Activated naive CD4-positive, alpha-beta T cell treated with anti-CD3 and anti-CD28 coated beads, Interleukin-2, amount 50 U/mL, for 16 hours (primary cell): ENCODE results near the gene ZNF613.
"Not testable (repeated sequence)": the region's sequence is repeated elsewhere in the genome, so short reads cannot be mapped to it uniquely, and the experiment has no call there.

ENCODE experiments used
- DNase-seq: peaks from one replicate; pipeline ENCODE4 v3.0.0-alpha.2; 2020

ZNF613 gene

GRCh38 chr19:51926784-51927741 is at the start of gene ZNF613:
TSS of gene ZNF613 (plus strand) at chr19:51927472. CDS start at chr19:51936221, 8,749 bp downstream.
- DNase-seq = peak; percentile 85

- DNase-seq = no peak
These were observed 44.8 kb upstream of the ZNF613 start for GRCh38 chr19:51882518-51882917.

DNA sequence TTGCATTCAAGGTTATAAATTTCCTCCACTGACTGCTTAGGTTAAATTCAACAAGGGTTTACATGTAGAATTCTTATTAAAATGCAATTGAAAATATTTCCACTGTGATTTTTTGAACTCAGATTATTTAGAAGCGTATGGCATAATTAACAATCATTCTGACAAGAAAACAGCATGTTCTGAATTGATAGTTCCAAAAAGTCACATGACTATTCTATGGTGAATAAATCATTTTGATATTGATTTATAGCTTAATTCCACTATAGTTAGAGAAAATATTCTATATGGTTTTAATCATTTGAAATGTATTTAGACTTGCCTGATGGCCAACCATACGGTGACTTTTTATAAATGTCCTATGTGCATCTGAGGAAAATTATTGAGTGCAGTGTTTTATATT is 42.6 kb upstream of the ZNF613 start:
- DNase-seq = no peak

- DNase-seq = peak; percentile 62
These were observed 39.5 kb upstream of the ZNF613 start, which contains the start of gene ZNF577 for GRCh38 chr19:51887522-51888498. TSS of gene ZNF577 (minus strand) at chr19:51887951. CDS start at chr19:51880382, 7,569 bp downstream.

GRCh38 chr19:51889934-51890333 is 37.3 kb upstream of the ZNF613 start:
- DNase-seq = no peak

GRCh38 chr19:51891193-51891747 is 36.0 kb upstream of the ZNF613 start:
- no peak for DNase-seq

- no peak for DNase-seq
These were observed 25.4 kb upstream of the ZNF613 start for GRCh38 chr19:51901860-51902259.

- DNase-seq = no peak
These were observed 24.1 kb upstream of the ZNF613 start for GRCh38 chr19:51903192-51903591.

GRCh38 chr19:51904331-51905165 is 22.7 kb upstream of the ZNF613 start, which contains the start of gene ZNF649:
TSS of gene ZNF649 (minus strand) at chr19:51905017. CDS start at chr19:51900107, 4,910 bp downstream.
- peak; percentile 80 for DNase-seq

- no peak for DNase-seq
These were observed 22.1 kb upstream of the ZNF613 start for GRCh38 chr19:51905206-51905605.

- DNase-seq = not testable (repeated sequence)
These were observed 21.6 kb upstream of the ZNF613 start for GRCh38 chr19:51905639-51906038.

DNA sequence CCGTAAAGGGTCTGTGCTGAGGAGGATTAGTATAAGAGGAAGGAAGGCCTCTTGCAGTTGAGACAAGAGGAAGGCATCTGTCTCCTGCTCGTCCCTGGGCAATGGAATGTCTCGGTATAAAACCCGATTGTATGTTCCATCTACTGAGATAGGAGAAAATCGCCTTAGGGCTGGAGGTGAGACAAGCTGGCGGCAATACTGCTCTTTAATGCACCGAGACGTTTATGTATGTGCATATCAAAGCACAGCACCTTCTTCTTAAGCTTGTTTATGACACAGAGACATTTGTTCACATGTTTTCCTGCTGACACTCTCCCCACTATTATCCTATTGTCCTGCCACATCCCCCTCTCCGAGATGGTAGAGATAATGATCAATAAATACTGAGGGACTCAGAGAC is 21.2 kb upstream of the ZNF613 start:
- DNase-seq = not testable (repeated sequence)

GRCh38 chr19:51907981-51908380 is 19.3 kb upstream of the ZNF613 start:
- DNase-seq = not testable (repeated sequence)

DNA sequence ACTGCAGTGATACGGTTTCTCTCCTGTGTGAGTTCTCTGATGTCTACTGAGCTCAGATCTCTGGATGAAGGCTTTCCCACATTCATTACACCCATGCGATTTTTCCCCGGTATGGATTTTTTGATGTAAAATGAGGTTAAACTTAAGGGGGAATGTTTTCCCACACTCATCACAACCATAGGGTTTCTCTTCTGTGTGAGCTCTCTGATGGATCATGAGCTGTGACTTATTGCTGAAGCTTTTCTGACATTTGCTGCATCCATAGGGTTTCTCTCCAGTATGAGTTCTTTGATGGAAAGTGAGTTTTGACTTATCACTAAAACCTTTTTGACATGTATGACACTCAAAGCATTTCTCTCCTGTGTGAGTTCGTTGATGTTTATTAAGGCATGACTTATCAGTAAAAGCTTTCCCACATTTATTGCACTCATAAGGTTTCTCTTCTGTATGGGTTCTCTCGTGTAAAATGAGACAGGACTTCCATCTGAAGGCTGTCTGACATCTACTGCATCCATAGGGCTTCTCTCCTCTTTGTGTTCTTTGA is 11.9 kb upstream of the ZNF613 start:
- DNase-seq = no peak

DNA sequence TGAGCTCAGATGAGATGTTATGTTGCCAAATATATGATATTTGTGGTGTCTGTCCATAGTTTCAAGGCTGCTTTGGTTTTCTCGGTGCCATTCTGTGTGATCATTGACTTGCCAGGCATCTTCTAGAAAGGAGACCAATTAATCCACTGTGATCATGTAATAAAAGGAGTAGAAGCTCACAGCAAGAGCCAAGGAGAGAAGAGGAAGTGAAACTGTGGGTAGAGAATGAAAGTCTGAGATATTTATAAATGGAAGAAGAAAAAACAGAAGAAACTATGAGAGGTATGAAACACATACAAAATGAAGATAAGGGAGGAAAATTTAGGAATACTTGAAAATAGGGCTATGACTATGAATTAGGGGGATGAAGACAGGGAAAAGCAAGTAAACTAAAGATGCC is 11.1 kb upstream of the ZNF613 start:
- DNase-seq = no peak

DNA sequence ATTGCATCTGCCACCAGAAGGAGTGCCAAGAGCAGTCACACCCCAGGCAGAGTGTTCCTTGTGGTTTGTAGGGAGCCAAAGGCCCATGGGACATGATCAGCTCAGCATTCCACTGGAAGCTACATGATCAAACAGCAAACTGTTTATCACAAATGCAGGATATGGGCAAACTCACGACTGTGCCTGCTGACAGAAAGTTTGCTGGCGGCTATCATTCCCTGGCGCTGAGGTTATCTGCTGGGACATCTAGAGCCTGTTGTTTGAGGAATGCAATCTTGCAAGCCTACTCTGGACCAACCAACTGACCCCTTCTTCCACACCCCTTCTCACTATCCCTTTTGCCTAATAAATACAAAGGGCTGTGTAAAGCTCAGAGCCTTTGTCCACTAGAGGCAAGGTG is 7.7 kb upstream of the ZNF613 start:
- no peak for DNase-seq

- no peak for DNase-seq
These were observed 5.3 kb upstream of the ZNF613 start for GRCh38 chr19:51921949-51922348.

DNA sequence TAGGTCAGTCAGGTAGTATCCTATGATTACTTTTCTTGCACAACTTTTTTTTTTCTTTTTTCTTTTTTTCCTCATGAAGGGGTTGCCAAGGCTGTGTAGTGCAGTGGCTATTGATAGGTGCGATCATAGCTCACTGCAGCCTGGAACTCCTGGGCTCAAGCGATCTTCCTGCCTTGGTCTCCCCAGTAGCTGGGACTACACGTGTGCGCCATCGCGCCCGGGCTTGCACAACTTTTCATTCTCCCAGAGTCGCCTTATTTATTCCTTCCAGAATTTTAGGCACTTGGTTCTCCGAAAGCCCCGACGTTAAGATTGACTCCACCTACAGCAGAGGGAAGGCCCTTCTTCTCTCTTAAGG is 867 bp upstream of the ZNF613 start:
- no peak for DNase-seq

DNA sequence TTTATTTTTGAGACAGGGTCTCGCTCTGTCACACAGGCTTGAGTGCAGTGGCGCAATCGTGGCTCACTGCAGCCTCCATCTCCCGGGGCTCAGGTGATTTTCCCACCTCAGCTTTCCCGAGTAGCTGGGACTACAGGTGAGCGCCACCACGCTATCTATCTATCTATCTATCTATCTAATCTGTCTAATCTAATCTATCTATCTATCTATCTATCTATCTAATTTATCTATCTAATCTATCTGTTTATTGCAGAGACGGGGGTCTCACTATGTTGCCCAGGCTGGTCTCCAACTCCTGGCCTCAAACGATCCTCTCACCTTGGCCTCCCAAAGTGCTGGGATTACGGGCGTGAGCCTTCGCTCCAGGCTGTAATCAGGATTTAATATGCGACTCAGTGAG is 587 bp downstream of the ZNF613 start:
- DNase-seq = no peak

GRCh38 chr19:51931921-51932320 is 4.6 kb downstream of the ZNF613 start:
- DNase-seq = no peak

- no peak for DNase-seq
These were observed 11.7 kb downstream of the ZNF613 start for GRCh38 chr19:51938936-51939335.
